NT2/D1 (cell line): ENCODE data around the gene ATP8B3.

Experiments used
- SUZ12 ChIP-seq: IDR thresholded peaks from 2 replicates; pipeline ENCODE4 v1.6.1; 2011; ENCODE audit not compliant: insufficient read length, insufficient read depth; ENCODE audit errors: extremely low read depth
- YY1 ChIP-seq: IDR thresholded peaks from 2 replicates; pipeline ENCODE4 v1.6.1; 2011; ENCODE audit not compliant: insufficient read length, insufficient read depth
- ZNF274 ChIP-seq: IDR thresholded peaks from 2 replicates; pipeline ENCODE4 v1.6.1; 2011; ENCODE audit warnings: mild to moderate bottlenecking, low read depth, low read length

- TF ChIP-seq ZNF274 = no peak
- TF ChIP-seq YY1 = no peak
- TF ChIP-seq SUZ12 = no peak
Measured at GRCh38 chr19:1756264-1756663, 55.8 kb downstream of the ATP8B3 start.
